Right cardiac atrium (tissue), 5 donors: Measurements from ENCODE around the gene LURAP1L. TPM values are rescaled to one million over a fixed set of nuclear protein-coding genes. Genes with fewer than 3 reads are reported as not detected.

Experiments used
- ATAC-seq, 2 donors: fragments of 200-7000 bp; cut with Tn5 transposase; one replicate each; pipeline versions ENCODE4 v1.8.0 to v1.9.1; 2020; ENCODE audit warnings: moderate library complexity in 2 of 2, mild to moderate bottlenecking in 1 of 2
- DNase-seq, 3 donors: peaks; one replicate each; pipeline ENCODE4 v3.0.0-alpha.2; 2020
- H3K27ac ChIP-seq: one replicate; pipeline ENCODE4 v1.5.1; 2013; ENCODE audit warnings: mild to moderate bottlenecking, low read length, control low read depth, moderate library complexity
- H3K27me3 ChIP-seq: one replicate; pipeline ENCODE4 v1.6.1; 2013; ENCODE audit not compliant: control insufficient read depth, insufficient read depth
- H3K4me1 ChIP-seq: one replicate; pipeline ENCODE4 v1.6.1; 2013; ENCODE audit warnings: low read length; ENCODE audit not compliant: control insufficient read depth, insufficient read depth
- H3K4me3 ChIP-seq: one replicate; pipeline ENCODE4 v1.5.1; 2013; ENCODE audit warnings: low read length, control low read depth
- H3K9me3 ChIP-seq: one replicate; pipeline ENCODE4 v1.6.1; 2013; ENCODE audit warnings: low read length; ENCODE audit not compliant: control insufficient read depth
- WGBS: extraction: QIAGEN DNeasy Blood & Tissue Kit; methylation state at CpG from one replicate; pipeline ENCODE4 v1.1.7; 2013; 5-methylcytosine and 5-hydroxymethylcytosine counted together
- intact Hi-C, 4 donors: fragments of 100-400 bp; cut with DNase I; formaldehyde crosslinking; loops; one replicate each; pipeline versions ENCODE4 v1.11.0 to v1.14.0; 2022 to 2023
- polyA plus RNA-seq: library from polyadenylated mRNA; stranded (reverse); fragments of 200-250 nt; gene quantifications from one replicate; pipeline ENCODE4 v1.2.3, GENCODE V29; 2013
- total RNA-seq, 4 donors: library from RNA; stranded (reverse); fragmentation: NEBNext Ultra II Directional; extraction: Animal tissue kit (Norgen Biotek cat#: 25700); gene quantifications; one replicate each; pipeline ENCODE4 v1.2.1, GENCODE V29; 2021
- donor health status: healthy with polysubstance abuse.
- donor health status: DM: no; HTN: yes; CAD: no.
- donor health status: DM: no; HTN: no; CAD: no.
- donor health status: DM: no; HTN: yes; CAD: no; lungs with severe emphysema.
- donor health status: DM: yes; HTN: yes; CAD: no.

LURAP1L gene
- total and polyA plus RNA-seq, 5 donors = 2.1 to 3.4 (median 2.8) TPM

DNA sequence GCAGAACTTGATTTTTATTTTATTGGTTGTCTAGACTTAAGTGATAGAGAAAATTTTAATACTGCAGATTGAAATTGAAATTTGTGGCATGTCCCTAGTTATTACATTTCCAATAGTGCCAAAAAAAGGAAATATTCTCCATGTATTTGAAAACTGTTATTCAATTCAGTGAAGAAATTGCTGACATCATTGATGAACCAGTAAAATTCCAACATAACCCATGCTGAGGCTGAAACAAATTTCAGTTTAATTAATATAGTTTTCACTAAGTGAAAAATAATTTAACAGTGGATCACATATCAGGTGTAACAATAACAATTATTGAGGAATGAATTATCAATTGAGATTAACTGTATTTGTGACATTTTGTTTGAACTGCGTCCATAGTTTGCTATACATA, 38.7 kb downstream of the LURAP1L start:
- no peak for ATAC-seq
- WGBS = 92% methylated on average over 1 of the region's 1 CpG
- intact Hi-C loops = no loop called here
- Histone ChIP-seq H3K4me3 (no peak overlapping the region), H3K27me3 (no peaks in the 10 kb centered on the region), H3K4me1 (no peaks in the 10 kb centered on the region), H3K27ac (no peak overlapping the region), H3K9me3 (no peaks in the 10 kb centered on the region)
- no peak for DNase-seq

DNA sequence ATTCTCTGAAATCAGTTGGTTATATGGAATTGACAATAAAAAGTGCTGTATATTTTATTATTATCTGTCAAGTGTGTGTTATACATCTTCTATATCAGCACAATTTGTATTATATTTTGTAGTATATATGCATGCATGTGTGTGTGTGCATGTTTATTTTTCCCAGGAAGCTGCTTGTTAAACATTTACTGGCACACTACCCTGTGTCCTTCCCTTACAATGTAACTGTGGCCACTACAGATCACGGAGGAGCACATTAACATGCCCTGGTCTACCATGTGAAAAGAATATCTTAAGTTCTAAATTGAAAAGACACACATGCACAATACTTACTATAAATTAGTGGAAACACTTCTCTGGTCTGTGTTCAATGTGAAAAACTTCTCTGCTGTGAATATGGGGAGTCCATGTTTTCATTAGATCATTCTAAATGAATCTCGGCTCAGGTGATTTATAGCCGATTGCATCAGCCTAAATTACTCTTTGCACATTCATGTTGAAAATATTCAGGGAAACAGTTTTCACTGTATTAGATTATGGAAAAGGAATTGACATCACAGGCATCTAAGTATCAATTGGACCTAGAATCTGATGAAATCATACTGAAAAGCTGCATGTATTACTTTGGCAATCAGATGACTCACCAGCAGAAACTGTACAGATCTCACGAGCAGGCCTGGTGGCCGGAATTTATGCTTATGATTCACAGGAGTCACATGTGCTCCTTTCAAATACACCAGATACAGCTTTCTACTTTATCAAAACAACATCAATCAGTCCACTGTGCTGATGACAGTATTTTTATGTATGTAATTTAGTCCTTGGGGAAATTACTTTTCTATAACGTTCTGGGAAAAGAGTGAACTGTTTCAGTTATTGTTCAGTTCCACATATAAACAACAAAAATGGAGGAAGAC, 39.4 kb downstream of the LURAP1L start:
- Histone ChIP-seq H3K27ac (no peak overlapping the region), H3K4me1 (no peaks in the 10 kb centered on the region), H3K9me3 (no peaks in the 10 kb centered on the region), H3K4me3 (no peak overlapping the region), H3K27me3 (no peaks in the 10 kb centered on the region)
- 37% methylated on average over 6 of the region's 6 CpGs for WGBS
- ATAC-seq (peak; percentile 85 to 86), DNase-seq (peak; percentile 31 to 55 (median 52))
- intact Hi-C loops = no loop called here

DNA sequence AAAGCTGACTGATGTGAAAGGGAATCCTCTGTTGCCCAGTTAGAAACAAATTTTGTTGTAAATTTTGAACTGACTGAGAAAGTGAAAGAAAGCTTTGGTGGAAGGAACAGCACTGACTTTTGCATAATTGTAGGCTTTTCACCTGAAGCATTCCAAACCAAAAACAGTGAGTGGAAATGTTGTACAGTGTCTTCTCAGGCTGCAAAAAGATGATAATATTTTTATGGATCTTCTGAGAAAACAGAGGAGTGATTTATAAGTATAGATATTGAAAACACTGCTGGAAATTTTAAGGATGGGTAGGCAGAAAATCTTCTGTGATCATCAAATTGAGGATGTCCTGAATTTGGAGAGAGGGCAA, 40.0 kb downstream of the LURAP1L start:
- intact Hi-C loops = loop anchor here in 1 of 4 donors (5.0 kb wide), 1 partner anchor 38 kb away; the partner anchor contains the start of gene LURAP1L
- no peak overlapping the region for H3K4me3 ChIP-seq
- H3K9me3 ChIP-seq = no peaks in the 10 kb centered on the region
- DNase-seq = no peak
- no peaks in the 10 kb centered on the region for H3K4me1 ChIP-seq
- H3K27ac ChIP-seq = no peak overlapping the region
- H3K27me3 ChIP-seq = no peaks in the 10 kb centered on the region
- no peak for ATAC-seq

DNA sequence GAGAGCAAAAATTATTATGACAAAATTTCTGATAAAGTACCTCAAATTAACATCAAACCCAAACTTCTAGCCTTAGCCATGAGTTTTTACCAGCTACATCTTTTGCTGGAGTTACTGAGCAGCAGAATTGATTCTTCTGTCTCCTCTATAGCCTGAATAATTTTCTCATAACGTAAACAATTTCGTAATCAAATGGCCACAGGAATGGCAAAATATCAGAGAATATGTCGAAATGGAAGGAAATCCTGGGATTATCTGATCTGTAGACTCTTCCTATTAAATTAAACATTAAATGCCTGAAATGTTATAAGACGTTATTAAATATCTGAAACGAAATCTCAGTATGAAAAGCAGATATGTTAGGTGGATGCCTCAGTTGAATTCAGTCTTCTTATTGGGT, 41.1 kb downstream of the LURAP1L start:
- no peak for ATAC-seq
- Histone ChIP-seq H3K27ac (no peak overlapping the region), H3K4me1 (no peaks in the 10 kb centered on the region), H3K27me3 (no peaks in the 10 kb centered on the region), H3K9me3 (no peaks in the 10 kb centered on the region), H3K4me3 (no peak overlapping the region)
- 88% methylated on average over 5 of the region's 5 CpGs for WGBS
- DNase-seq = no peak
- intact Hi-C loops = loop anchor here in 1 of 4 donors (5.0 kb wide), 1 partner anchor 39 kb away; the partner anchor contains the start of gene LURAP1L

DNA sequence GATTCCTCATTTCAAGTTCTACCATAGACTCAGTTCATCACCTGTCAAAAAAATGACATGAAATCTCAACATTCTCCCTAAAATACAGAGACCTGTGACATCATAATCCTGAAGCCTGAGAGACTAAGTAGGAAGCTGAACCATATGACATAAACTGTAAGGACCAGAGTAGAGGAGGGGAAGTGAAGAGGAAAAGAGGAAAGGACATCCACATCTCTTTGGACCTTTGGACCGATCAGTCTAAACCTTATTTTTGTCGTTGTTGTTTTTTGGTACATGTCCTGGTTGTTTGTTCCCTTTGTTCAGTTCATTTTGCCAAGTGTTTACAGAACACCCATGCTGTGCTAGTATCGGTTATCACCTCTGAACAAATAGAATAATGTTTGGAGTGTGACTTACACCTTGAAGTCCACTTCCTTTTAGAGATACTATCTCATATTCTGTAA, 41.9 kb downstream of the LURAP1L start:
- Histone ChIP-seq H3K4me1 (no peaks in the 10 kb centered on the region), H3K9me3 (no peaks in the 10 kb centered on the region), H3K27ac (no peak overlapping the region), H3K27me3 (no peaks in the 10 kb centered on the region), H3K4me3 (no peak overlapping the region)
- intact Hi-C loops = loop anchor here in 1 of 4 donors (5.0 kb wide), 1 partner anchor 39 kb away; the partner anchor contains the start of gene LURAP1L
- ATAC-seq (no peak), DNase-seq (no peak)
- WGBS = 83% methylated on average over 3 of the region's 3 CpGs

DNA sequence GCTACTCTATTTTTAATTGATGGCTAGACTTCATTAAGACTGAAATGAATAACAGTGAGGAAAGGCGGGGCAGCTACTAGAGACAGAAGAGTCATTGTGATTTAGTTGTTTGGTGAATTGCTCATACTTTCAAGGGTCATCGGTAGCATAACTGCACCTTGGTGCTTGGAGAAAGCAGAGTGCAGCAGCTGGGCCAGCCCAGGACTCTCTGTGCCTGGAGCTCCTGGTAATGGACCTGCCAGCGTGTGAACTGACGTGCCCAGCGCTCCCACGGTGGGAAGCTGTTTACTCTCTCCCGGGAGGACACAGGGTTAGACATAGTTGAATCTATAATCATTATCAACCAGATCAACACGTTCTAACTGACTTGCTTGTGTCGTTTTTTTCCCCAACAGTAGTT, 42.9 kb downstream of the LURAP1L start:
- Histone ChIP-seq H3K9me3 (no peaks in the 10 kb centered on the region), H3K4me3 (no peak overlapping the region), H3K27me3 (no peaks in the 10 kb centered on the region), H3K27ac (no peak overlapping the region), H3K4me1 (no peaks in the 10 kb centered on the region)
- ATAC-seq (peak; percentile 35 to 54), DNase-seq (peak in 1 of 3 donors; percentile 41)
- WGBS = 63% methylated on average over 9 of the region's 9 CpGs
- intact Hi-C loops = loop anchor here in 1 of 4 donors (5.0 kb wide), 1 partner anchor 40 kb away; the partner anchor contains the start of gene LURAP1L

DNA sequence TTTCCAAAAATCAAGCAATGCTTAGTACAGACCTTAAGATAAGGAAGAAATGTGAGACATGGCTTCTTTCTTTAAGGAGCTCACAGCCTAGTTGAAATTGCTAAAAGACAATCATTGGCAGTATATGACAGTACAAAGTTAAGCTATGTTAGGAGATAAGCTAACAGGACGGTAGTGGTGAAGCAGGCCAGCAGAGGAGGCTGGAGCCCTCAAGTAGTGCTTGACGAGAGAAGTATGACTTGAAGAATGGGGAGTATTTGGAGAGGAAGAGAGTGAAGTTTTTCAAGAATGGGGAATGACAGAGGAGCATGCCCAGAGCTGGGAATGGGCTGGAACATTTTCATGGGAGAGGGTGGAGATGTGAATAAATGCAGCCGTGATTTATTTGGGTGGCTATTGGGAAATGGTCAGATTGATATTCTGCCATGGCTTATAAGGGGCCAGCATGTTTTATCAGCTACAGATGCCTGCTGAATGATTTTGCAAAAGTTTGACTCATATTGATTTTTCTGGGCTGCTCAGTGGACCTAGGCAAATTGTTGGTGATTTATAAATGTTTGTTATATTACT, 43.7 kb downstream of the LURAP1L start:
- peak in 1 of 3 donors; percentile 48 for DNase-seq
- no peaks in the 10 kb centered on the region for H3K9me3 ChIP-seq
- H3K4me3 ChIP-seq = no peak overlapping the region
- no peaks in the 10 kb centered on the region for H3K4me1 ChIP-seq
- WGBS = 42% methylated on average over 3 of the region's 3 CpGs
- H3K27ac ChIP-seq = peak overlapping the region; percentile 8
- no peaks in the 10 kb centered on the region for H3K27me3 ChIP-seq
- intact Hi-C loops = loop anchor here in 1 of 4 donors (5.0 kb wide), 1 partner anchor 41 kb away; the partner anchor contains the start of gene LURAP1L
- ATAC-seq = peak; percentile 62 to 65

DNA sequence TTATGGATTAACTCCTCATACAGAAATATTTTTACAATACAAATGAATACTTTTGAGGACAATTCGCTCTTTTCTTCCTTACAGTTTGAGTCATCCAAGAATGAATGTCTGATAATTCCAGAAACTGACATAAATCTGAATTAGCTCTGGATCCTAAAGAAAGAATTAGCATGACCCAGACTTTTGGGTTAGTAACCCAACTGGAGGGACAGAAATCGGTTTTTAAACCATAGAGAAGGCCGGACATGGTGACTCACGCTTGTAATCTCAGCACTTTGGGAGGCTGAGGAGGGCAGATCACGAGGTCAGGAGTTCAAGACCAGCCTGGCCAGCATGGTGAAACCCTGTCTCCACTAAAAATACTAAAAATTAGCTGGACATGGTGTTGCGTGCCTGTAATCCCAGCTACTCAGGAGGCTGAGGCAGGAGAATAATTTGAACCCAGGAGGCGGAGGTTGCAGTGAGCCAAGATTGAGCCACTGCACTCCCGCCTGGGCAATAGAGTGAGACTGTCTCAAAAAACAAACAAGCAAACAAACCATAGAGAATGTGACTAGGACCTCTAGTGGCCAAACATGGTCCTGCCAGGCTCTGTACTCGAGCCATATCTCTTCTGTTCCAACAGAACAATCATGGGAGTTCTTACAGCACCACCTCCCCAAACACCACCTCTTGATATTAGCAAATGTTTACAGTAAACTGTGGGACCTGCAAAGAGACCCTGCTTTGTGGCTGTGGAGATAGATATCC, 44.8 kb downstream of the LURAP1L start:
- intact Hi-C loops = loop anchor here in 1 of 4 donors (5.0 kb wide), 1 partner anchor 42 kb away; the partner anchor contains the start of gene LURAP1L
- Histone ChIP-seq H3K27ac (no peak overlapping the region), H3K4me3 (no peak overlapping the region), H3K4me1 (no peaks in the 10 kb centered on the region), H3K27me3 (no peaks in the 10 kb centered on the region), H3K9me3 (no peaks in the 10 kb centered on the region)
- DNase-seq (no peak), ATAC-seq (no peak)
- 91% methylated on average over 9 of the region's 9 CpGs for WGBS

DNA sequence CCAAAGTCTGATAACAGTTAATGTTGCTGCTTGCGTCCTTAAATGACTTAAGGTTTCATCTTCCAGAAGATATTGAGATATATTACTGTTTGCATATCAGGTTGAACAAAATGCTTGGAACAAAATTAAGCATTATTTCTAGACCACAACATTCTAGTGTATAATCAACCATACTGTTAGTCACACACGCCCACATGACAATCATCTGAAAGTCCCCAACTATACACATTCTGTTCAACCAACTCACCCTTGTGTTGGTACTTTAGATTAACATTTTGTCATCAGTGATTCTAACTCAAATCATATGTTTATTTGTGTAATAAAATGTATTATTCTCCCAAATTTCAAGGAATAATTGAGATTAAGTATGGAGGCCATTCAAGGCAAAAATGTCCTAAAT, 47.3 kb downstream of the LURAP1L start:
- no peak for DNase-seq
- intact Hi-C loops = no loop called here
- Histone ChIP-seq H3K4me1 (no peaks in the 10 kb centered on the region), H3K27ac (no peak overlapping the region), H3K9me3 (no peaks in the 10 kb centered on the region), H3K27me3 (no peaks in the 10 kb centered on the region), H3K4me3 (no peak overlapping the region)
- ATAC-seq = no peak
- WGBS = 88% methylated on average over 2 of the region's 2 CpGs

DNA sequence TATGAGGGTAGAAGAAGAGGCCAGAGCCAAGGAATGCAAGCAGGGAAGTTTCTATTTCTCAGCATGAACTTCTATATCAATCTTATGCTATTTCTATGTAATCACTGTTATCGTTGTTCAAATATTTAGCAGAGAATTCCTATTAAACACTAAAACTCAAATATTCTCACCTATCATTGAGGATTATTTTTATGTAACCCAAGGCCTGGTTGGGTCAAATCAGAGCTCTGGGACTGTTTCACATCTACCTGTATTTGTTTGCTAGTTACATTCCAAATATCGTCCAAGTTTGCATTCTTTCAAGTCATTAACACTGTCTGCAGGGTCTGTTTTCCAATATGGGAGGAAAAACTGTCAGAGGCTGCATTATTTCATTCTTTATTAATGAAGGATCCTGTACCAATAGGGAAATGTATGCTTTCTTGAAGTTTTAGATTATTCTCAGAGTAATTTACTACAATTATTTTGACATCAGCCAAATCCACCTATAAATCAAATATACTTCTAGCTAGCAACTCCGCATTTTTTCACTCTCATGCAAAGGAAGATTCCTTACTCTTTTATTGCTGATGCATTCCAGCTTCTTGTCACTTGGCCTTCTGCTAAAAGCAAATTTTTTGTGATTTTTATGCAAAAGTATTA, 52.2 kb downstream of the LURAP1L start:
- no peak for ATAC-seq
- Histone ChIP-seq H3K4me1 (no peaks in the 10 kb centered on the region), H3K27ac (no peak overlapping the region), H3K4me3 (no peak overlapping the region), H3K9me3 (no peaks in the 10 kb centered on the region), H3K27me3 (no peaks in the 10 kb centered on the region)
- intact Hi-C loops = no loop called here
- DNase-seq = no peak
- WGBS = 68% methylated on average over 3 of the region's 3 CpGs
